ENCODE data around the gene TOM1L2.

DNA sequence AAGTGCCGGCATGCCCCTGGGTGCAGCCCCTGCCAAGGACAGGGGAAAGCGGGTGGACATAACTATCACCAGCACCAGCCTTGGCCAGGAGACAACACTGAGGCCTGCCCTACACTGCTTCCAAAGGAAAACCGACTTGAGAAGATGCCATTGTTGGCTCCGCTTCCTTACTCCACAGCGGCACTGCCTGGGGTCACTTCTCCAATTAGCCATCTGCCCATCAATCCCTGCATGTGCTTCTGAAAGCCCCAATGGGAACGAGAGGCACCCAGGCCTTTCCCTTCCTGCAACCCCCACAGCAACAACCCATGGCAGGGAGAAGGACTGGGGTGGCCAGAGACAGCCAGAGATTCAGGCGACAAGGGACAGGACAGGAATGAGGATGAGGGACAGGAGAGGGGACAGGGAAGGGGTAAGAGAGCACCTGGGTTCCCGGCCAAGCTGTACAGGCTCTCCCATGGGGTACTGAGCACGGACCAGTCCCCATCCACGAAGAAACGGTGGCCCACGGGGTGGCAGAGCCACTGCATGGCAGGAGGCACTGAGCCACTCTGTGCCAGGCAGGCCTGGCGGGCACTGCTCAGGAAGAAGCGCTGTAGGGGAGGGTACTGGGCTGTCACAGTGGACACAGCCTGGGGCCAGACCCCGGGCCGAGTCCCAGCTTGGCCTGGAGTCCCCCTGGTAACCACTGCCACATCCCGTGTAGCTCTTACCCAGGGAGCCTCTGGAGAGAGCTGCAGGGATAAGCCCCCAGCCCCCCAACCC lies 156.6 kb downstream of the TOM1L2 start:
- TF ChIP-seq CTCF (IDR thresholded peaks at IDR 0.05) (no peak), POLR2A (IDR thresholded peaks at IDR 0.05) (no peak)

All from adrenal gland (tissue), 5 donors.